Gastroesophageal sphincter (tissue), 4 donors: Measurements from ENCODE around the gene CRTAP. TPM values are rescaled to one million over a fixed set of nuclear protein-coding genes. Genes with fewer than 3 reads are reported as not detected.

Experiments used
- ATAC-seq: fragments of 150-250 bp; one replicate; pipeline ENCODE4 v1.9.1; 2016; ENCODE audit warnings: mild to moderate bottlenecking, moderate library complexity
- H3K27ac ChIP-seq, 4 donors: fragments of 200-600 bp; sonication (generic) in 3 of 4; 1 replicate in 3 of 4; 2 replicates in 1 of 4; pipeline ENCODE4 v1.5.1; 2016 to 2019
- H3K27me3 ChIP-seq: fragments of 200-600 bp; sonication (generic); one replicate; pipeline ENCODE4 v1.5.1; 2019
- H3K36me3 ChIP-seq, 2 donors: fragments of 200-600 bp; sonication (generic); one replicate each; pipeline ENCODE4 v1.5.1; 2019; ENCODE audit warnings: control low read depth in 1 of 2
- H3K4me1 ChIP-seq, 3 donors: fragments of 200-600 bp; sonication (generic); 1 replicate in 2 of 3; 2 replicates in 1 of 3; pipeline ENCODE4 v1.5.1; 2016 to 2019; ENCODE audit warnings: control low read depth in 2 of 3
- H3K4me3 ChIP-seq, 2 donors: fragments of 200-600 bp; sonication (generic); one replicate each; pipeline ENCODE4 v1.5.1; 2019; ENCODE audit warnings: mild to moderate bottlenecking in 1 of 2, moderate library complexity in 1 of 2
- H3K9me3 ChIP-seq, 3 donors: fragments of 200-600 bp; sonication (generic); one replicate each; pipeline ENCODE4 v1.5.1; 2017 to 2019; ENCODE audit warnings: control low read depth in 2 of 3
- EP300 ChIP-seq: sonication (generic); formaldehyde crosslinking; IDR thresholded peaks from one replicate; pipeline ENCODE4 v1.6.1; 2017; ENCODE audit warnings: antibody characterized with exemption, mild to moderate bottlenecking
- POLR2A ChIP-seq, 2 donors: fragments of 450-650 bp; IDR thresholded peaks; one replicate each; pipeline ENCODE4 v1.6.1; 2017; ENCODE audit warnings: antibody characterized with exemption in 2 of 2, mild to moderate bottlenecking in 2 of 2, moderate library complexity in 1 of 2
- POLR2AphosphoS5 ChIP-seq: sonication (generic); formaldehyde crosslinking; IDR thresholded peaks from one replicate; pipeline ENCODE4 v1.6.1; 2017; ENCODE audit warnings: antibody characterized with exemption
- WGBS, 2 donors: methylation state at CpG; one replicate each; pipeline ENCODE4 v1.1.5; 2018; ENCODE audit warnings: low coverage in 1 of 2; 5-methylcytosine and 5-hydroxymethylcytosine counted together
- total RNA-seq, 4 donors: library from RNA; depleted of rRNA; stranded (reverse); fragments of >200 nt; gene quantifications; one replicate each; pipeline ENCODE4 v1.1.0, GENCODE V29; 2016
- TF ChIP-seq, protein P1 (sequence below), 4 experiments: fragments of 200-600 bp in 2 of 4; fragments of 450-650 bp in 2 of 4; sonication (generic) in 1 of 4; IDR thresholded peaks; one replicate each; pipeline ENCODE4 v1.5.1; 2017 to 2019; ENCODE audit warnings: antibody characterized with exemption in 4 of 4, mild to moderate bottlenecking in 2 of 4, moderate library complexity in 2 of 4

Gene CRTAP
- total RNA-seq, 4 donors from 2014 or later: 189 to 358 (median 292) TPM

DNA sequence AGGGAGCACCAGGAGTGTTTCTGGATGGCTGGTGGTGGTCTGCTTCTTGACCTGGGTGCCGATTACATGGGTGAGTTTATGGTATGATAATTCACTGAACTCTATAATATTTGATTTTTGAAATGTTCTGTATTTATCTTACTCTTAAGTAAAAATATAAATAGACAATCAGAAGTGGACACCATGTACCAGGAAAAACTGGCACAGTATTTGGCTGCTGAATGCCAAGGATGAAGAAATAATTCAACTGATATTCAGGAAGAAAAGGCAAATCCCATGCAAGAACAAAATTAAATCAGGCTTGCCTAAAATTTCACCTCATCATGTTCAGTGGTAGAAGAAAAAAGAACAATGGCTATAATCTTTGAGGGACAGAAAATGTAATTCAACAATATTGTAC is 51.6 kb downstream of the CRTAP start:
- H3K36me3 ChIP-seq: no peaks in the 10 kb centered on the region
- 75 to 77% methylated on average over 1 of the region's 1 CpG for WGBS, 2 donors
- peaks cover 0 to 15% (median 0%) of the 10 kb centered on the region in 3 donors for H3K4me1 ChIP-seq

DNA sequence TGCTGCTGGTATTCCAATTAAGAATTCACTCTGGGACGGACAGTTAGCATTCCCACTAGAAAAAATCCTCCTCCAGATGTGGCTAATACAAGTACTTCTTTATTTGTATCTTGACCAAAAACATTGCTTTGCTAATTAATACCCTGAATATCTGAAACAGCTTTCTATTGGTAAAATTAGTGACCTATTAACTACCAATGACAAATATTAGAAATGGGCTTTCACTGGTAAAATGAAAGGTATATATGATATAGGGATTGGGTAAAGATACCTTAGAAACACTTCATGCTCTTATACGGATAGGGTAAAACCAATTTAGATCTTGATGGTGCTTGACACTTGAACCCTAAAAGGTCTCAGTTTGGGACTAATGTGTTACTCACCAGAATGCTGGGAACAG is 52.3 kb downstream of the CRTAP start:
- no peak for ATAC-seq
- H3K4me1 ChIP-seq: peaks cover 0 to 15% (median 0%) of the 10 kb centered on the region in 3 donors
- H3K4me3 ChIP-seq: no peak overlapping the region
- no peaks in the 10 kb centered on the region for H3K9me3 ChIP-seq
- H3K27ac ChIP-seq: no peak overlapping the region
- no peak for TF ChIP-seq EP300
- TF ChIP-seq, protein P1, sequence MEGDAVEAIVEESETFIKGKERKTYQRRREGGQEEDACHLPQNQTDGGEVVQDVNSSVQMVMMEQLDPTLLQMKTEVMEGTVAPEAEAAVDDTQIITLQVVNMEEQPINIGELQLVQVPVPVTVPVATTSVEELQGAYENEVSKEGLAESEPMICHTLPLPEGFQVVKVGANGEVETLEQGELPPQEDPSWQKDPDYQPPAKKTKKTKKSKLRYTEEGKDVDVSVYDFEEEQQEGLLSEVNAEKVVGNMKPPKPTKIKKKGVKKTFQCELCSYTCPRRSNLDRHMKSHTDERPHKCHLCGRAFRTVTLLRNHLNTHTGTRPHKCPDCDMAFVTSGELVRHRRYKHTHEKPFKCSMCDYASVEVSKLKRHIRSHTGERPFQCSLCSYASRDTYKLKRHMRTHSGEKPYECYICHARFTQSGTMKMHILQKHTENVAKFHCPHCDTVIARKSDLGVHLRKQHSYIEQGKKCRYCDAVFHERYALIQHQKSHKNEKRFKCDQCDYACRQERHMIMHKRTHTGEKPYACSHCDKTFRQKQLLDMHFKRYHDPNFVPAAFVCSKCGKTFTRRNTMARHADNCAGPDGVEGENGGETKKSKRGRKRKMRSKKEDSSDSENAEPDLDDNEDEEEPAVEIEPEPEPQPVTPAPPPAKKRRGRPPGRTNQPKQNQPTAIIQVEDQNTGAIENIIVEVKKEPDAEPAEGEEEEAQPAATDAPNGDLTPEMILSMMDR (IDR thresholded peaks at IDR 0.05): no peak
- TF ChIP-seq POLR2AphosphoS5: no peak
- TF ChIP-seq POLR2A (IDR thresholded peaks at IDR 0.05): no peak
- WGBS, 2 donors: 78 to 83% methylated on average over 1 to 2 of the region's 2 CpGs
- H3K27me3 ChIP-seq: no peaks in the 10 kb centered on the region
- H3K36me3 ChIP-seq: no peaks in the 10 kb centered on the region

More for the DNA sequence above, 51.6 kb downstream of the CRTAP start:
- H3K4me3 ChIP-seq: no peak overlapping the region
- ATAC-seq: no peak
- TF ChIP-seq POLR2AphosphoS5 (peak; percentile 36), POLR2A (IDR thresholded peaks at IDR 0.05) (no peak)
- TF ChIP-seq, protein P1 (IDR thresholded peaks at IDR 0.05): no peak
- H3K27ac ChIP-seq: no peak overlapping the region
- H3K27me3 ChIP-seq: no peaks in the 10 kb centered on the region
- H3K9me3 ChIP-seq: no peaks in the 10 kb centered on the region

DNA sequence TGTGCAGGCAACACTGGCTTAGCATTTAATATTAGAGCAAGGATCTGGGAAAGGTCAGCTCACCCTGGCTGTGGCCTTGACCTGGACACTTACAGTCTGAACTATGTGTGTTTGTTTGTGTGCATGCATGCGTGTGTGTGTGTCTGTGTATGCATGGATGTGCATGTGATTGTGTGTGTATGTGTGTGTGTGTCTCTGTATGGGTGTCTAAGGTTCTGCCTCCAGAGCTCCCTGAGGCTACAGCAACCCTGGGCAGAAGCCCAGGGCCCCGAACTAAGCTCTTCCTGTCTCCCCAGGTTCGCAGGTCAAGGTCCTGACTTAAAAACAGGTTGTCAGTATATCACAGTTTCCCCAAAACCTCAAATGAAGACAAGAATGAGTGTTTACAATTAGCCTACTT is 53.5 kb downstream of the CRTAP start:
- TF ChIP-seq POLR2A (IDR thresholded peaks at IDR 0.05) (no peak), EP300 (no peak), POLR2AphosphoS5 (no peak)
- TF ChIP-seq, protein P1 (IDR thresholded peaks at IDR 0.05): no peak
- Histone ChIP-seq H3K36me3 (no peaks in the 10 kb centered on the region), H3K27ac (peak overlapping the region in 1 of 4 donors; percentile 21), H3K9me3 (no peaks in the 10 kb centered on the region), H3K4me1 (peaks cover 0 to 15% (median 0%) of the 10 kb centered on the region in 3 donors), H3K27me3 (no peaks in the 10 kb centered on the region), H3K4me3 (no peak overlapping the region)
- 64 to 100% methylated on average over 1 to 2 of the region's 3 CpGs for WGBS, 2 donors
- ATAC-seq: no peak

DNA sequence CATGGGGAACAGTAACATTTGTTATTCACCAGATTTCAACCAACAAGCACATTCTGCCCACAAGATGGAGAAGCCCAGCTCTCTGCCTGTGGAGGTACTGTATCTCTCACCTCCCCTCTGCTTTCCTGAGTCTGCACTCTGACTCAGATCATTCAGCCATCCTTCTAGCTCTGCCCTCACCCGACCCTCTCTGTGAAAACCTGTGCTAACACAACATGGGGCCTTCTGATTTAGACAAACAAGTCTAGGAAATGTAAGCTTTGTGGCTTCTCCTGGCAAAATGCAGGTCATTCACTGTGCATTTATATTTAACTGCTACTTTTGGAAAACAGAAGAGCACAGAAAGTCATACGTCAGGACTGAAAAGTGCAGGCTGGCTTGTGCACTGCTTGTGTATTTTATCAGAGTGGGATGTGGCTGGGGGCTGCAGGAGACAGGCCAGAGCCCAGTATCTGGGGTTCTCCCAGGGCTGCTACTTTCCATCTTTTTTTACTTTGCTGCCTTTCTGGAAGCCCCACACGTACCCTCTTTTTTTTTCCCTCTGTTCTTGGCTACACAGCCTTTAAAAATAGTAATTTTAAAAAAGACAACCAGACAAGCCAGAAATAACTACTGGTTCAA is 54.0 kb downstream of the CRTAP start:
- no peaks in the 10 kb centered on the region for H3K36me3 ChIP-seq
- H3K4me3 ChIP-seq: no peak overlapping the region
- TF ChIP-seq, protein P1 (IDR thresholded peaks at IDR 0.05): no peak
- TF ChIP-seq EP300 (no peak), POLR2AphosphoS5 (no peak), POLR2A (IDR thresholded peaks at IDR 0.05) (no peak)
- 21 to 43% methylated on average over 2 to 3 of the region's 3 CpGs for WGBS, 2 donors
- no peaks in the 10 kb centered on the region for H3K27me3 ChIP-seq
- peak overlapping the region in 1 of 4 donors; percentile 21 for H3K27ac ChIP-seq
- H3K4me1 ChIP-seq: peaks cover 0 to 15% (median 0%) of the 10 kb centered on the region in 3 donors
- H3K9me3 ChIP-seq: no peaks in the 10 kb centered on the region
- no peak for ATAC-seq

DNA sequence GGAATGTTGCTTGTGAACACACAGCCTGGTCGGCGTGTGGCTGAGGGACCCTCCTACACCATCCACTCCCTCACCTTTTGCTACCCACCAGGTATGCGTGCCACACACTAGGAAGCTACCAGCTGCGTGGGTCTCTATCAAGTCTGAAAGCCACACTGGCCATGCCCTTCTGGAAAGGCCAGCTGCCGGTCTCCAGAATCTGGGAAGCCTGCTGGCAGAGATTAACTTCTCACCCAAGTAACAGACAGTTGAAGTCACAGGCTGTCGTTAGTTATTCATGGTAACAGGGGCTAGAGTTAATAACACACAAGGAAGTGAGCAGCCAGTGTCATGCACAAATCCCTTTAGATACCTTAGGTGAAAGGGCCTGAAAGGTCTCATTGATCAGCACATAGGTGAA is 56.7 kb downstream of the CRTAP start:
- no peak overlapping the region for H3K27ac ChIP-seq
- no peak for ATAC-seq
- H3K27me3 ChIP-seq: no peaks in the 10 kb centered on the region
- H3K4me1 ChIP-seq: peaks cover 0 to 15% (median 0%) of the 10 kb centered on the region in 3 donors
- WGBS, 2 donors: 95% methylated on average over 3 of the region's 6 CpGs; no CpG with 5 or more reads in 1 of the 2 donors
- H3K36me3 ChIP-seq: no peaks in the 10 kb centered on the region
- TF ChIP-seq EP300 (no peak), POLR2AphosphoS5 (no peak), POLR2A (IDR thresholded peaks at IDR 0.05) (no peak)
- TF ChIP-seq, protein P1 (IDR thresholded peaks at IDR 0.05): no peak
- H3K9me3 ChIP-seq: no peaks in the 10 kb centered on the region
- H3K4me3 ChIP-seq: no peak overlapping the region
